HG02943 (cell line): ENCODE results near the gene SLC9A3.
"Not testable (repeated sequence)": the region's sequence is repeated elsewhere in the genome, so short reads cannot be mapped to it uniquely, and the experiment has no call there.

ENCODE experiments used
- ATAC-seq: cut with Tn5 transposase; IDR thresholded peaks from one replicate; pipeline ENCODE4 v1.9.1; 2021; ENCODE audit warnings: mild to moderate bottlenecking, low read depth, moderate library complexity; ENCODE audit not compliant: unreplicated experiment

SLC9A3 gene

DNA sequence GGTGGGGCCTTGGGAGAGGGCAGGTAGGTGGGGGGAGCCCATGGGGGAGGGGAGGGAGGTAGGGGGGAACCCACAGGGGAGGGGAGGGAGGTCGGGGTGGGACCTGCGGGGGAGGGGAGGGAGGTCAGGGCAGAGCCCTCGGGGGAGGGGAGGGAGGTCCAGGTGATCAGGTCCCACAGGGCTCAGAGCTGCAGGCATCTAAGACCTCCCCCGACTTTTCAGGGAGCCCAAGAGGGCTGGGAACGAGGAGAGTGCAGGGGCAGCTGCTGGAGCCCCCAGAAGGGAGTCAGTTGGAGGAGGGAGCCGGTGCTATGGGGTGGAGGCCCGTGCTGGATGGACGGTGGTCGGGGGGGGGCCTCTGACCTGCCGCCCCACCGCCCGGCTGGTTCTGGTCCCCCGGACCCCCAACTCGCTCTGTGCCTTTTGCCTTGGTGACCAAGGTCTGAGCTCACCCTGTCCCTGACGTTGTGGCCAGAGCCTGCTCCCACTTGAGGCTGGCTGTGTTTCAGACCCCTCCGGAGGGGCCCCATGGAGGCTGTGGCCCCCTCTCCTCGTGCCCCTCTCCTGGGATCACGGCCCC, 31.8 kb downstream of the SLC9A3 start:
- ATAC-seq, result no peak

DNA sequence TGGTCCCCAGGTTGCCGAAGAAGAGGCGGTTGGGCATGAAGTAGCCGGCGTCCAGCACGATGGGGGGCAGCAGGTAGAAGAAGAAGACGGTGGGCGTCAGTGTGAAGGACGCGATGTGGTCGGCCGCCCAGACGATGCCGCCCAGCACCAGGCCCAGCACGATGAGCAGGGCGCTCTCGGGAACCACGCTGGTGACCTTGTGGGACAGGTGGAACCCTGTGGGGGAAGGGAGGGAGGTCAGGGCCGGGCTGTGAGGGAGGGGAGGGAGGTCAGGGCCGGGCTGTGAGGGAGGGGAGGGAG, 32.4 kb downstream of the SLC9A3 start:
- ATAC-seq, result no peak

DNA sequence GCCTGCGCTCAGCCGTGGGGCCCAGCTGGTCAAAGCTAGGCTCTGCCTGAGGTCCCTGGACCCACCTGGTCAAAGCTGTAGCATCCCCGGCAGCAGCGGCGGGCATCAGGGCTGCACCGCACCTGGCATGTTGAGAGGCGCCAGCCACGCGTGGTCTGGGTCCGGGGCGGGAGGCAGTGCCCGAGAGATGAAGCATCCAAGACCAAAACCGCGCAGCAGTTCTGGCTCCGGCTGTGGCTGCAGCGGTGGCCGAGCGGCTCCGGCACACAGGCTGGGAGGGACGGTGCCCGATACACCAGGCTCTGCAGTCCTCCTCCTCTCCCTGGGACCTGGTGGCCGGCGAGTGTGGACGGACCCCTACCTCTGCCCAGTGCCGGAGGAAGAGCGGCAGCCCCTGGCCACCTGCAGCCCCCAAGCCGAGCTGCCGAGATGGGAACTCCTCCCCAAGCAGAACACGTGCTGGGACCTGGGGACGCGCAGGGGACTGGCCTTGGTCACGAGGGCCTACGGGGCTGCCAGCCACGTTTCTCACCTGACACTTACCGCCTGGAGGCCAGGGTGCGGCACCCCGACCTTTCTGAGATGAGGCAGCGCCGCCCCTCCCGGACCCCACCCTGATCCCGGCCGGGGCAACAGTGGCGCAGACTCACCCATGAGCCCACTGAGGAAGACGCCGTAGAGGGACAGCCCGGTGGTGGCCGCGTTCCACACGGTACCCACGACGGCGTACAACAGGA, 33.0 kb downstream of the SLC9A3 start:
- no peak for ATAC-seq

DNA sequence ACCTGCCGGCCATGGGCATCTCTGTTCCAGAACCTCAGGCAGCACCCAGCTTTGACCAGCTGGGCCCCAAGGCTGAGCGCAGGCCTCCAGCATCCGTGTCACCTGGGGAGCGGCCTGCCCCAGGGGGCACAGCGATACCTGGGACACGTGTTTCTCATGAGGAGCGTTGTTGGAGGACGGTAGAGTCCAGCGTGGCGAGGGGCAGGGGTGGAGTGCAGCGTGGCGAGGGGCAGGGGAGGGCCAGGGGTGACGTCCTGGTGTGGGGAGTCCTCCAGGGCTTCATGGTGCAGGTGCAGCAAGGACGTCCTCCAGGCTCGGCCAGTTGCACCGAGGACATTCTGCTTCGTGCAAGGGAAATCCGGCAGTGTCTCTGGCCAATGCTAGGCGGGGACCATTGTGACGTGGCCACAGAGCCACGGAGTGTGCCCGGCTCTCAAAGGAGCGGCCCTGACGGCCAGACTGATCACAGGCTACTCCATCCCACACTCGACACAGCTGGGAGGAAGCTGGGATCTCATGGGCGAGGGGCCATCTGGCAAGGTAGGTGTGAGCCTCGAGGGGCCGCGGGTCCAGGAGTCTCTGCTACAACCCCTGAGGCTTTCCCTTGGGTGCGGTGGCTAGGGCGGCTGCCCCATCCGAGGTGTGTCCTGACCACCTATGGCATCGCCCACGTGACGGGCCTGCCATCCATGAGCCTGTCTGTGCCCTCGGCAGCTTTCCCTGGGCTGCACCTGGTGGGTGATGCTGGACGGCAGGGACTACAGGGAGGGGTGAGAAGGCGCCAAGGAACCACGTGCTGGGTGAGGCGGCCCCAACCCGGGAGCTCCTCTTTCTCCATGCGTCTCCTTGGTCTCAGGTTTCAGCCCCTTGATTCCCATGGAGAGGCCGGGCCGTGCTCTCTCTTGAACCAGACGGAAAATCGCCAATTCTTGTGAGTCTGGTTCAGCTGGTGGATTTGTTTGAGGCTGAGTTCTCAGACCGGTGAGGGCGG, 33.8 kb downstream of the SLC9A3 start:
- ATAC-seq, result no peak

DNA sequence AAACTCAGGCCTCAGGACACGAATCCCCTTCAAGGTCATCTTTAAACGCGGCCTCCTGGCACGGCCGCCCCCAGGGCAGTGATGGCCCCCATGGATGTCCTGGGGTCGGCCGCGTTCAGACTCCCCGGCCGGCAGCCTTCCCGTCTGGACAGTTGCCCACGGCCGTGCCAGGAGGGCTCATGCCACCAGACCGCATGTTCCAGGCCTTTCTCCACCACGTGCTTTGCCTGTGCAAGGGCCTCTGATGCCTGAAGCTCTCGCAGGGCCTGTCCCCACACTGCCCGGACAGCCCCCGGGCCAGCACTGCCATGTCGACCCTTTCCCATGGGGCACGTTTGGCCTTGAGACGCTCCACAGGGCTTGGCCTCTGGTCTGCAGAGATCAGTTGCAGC, 34.6 kb downstream of the SLC9A3 start:
- ATAC-seq, result no peak

DNA sequence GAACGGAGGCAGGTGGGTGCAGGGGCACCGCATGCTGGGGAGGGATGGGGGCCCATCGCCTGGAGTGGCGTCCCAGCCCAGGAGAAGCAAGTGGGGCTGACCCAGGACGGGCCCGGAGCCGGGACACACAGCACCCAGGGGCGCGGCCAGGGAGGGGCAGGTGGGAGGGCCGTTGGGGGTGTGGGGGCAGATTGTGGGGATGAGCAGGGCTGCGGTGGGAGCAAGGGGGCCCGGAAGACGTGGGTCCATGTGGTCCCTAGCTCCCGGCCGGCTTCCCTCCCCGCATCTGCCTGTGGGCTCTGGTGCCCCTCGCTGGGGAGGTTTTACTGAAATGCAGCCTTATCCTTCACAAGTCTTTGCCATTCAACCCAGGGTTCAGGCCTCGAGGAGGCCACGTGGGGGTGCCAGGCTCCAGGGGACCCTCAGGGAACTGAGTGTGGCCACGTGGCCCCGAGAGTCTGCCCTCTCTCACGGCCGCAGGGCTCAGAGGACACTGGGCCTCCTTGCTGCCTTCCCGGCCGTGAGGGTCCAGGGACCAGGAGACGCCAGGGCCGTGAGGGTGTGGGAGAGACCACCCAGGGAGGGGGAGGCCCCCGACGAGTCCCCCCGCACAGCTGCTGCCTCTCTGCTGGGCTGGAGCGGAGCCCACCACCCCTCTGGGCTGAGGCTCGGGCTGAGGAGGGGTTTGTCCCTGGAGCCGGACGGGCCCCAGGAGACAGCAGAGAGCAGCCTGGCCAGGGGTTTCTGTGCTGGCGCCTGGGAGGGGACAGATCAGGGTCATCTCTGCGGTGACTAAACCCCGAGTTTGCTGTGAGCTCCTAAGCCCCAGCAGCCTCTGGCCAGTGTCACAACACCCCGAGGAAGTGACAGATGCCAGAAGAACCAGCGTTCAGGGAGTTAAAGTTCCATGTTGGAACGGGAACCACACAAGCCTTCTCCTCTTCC, 35.2 kb downstream of the SLC9A3 start:
- ATAC-seq, result no peak

DNA sequence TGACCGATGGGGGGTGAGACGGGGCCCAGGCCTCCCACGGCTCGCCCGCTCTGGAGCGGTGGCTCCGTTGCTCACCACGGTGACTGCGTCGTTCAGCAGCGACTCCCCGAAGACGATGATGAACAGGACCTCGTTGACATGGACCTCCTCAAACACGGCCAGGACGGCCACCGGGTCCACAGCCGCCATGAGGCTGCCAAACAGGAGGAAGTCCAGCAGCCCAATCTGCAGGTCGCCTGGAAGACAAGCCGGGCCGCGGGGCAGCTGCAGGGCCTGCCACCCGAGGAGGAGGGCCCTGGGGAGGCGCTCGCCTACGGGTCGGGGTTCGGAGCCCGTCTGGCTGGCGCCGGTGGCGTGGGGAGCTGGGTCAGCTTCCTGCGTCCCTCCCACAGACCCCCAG, 36.0 kb downstream of the SLC9A3 start:
- ATAC-seq, result no peak

DNA sequence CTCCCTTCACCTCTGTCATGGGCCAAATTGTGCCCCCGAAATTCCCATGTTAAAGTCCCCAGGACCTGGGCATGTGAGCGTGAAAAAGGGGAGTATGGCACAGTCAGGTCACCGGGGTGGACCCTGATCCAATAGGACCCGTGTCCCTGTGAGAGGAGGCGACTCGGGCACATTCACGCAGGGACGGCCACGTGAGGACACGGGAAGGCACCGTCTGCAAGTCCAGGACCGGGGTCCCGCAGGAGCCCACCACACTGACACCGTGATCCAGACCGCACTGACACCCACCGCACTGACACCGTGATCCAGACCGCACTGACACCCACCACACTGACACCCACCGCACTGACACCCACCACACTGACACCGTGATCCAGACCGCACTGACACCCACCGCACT, 37.7 kb downstream of the SLC9A3 start:
- ATAC-seq, result not testable (repeated sequence)

DNA sequence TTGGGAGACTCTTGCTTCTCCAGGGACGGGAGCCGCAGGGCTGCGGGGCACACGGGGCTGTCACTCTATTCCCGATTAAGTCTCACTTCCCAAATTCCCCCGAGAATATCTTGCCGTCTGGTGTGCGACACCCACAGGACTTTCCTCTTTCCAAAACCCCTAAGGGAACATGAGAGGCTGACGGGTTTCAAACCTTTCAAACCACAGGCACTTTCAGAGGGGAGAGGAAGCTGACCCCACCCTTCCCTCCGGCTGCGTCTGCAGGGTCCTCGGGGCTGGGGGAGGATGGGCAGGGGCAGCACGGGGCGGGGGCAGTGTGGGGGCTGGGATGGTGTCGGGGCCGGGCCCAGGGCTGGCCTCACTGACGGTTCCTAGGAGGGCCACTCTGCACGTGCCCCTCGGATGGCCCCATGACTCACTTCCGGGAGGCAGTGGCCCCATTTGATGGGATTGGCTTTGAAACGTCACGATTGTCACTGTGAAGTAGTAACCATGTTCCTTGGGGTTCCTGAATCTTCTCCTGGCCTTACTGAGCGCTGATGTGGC, 38.2 kb downstream of the SLC9A3 start:
- ATAC-seq, result no peak

DNA sequence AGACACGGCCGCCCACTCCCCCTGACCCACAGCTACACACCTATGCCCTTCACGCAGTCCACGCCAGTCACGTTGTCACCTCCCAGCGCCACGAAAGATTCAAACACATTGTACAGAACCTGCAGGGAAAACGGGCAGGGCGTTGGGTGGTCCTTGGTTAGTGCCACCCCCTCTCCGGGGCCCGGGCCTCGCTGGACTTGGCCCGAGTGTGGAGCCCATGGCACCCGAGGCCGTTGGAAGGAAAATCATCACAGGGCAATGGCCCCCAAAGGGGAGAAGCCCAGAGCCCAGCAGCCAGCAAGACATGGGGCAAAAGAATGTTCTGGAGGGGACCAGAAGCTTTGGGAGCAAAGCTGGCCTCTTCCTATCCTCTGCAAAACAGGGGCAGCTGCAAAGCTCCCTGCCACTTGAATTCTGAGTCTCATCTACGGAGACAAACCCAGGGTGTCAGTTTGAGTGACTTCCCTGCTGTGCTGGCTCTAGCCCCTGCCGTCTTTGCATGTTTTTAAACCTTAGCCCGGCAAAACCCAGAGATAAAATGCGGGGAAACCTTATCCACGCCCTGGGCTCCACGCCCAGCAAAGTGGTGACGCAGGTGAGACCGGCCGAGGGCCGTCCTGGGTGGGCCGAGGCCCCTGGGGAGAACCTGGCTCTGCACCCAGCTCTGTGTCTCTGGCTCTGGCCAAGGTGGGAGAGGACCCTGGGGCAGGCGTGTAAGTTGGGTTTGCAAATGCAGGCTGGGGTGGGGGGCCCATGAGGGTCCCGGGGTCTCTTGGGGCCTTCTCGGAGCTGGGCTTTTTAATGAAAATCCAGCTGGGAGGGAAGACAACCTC, 38.9 kb downstream of the SLC9A3 start:
- no peak for ATAC-seq

DNA sequence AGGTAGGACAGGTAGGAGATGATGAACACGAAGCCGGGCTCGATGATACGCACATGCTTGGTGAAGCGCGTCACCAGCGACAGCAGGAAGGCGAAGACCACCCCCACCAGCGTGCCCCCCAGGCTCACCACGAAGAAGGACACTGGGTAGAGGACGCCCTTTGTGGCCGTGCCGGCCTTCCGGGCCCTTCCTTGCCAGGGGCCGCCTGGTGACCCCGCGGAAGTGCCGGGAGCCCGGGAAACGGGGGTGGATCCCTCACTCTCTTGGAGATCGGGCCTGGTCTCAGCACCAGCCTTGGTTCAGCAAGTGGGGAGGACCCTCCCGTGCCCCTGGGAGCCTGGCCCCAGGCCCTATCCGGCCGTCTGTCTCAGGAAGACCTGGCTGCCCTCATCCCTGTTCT, 39.7 kb downstream of the SLC9A3 start:
- ATAC-seq, result no peak

DNA sequence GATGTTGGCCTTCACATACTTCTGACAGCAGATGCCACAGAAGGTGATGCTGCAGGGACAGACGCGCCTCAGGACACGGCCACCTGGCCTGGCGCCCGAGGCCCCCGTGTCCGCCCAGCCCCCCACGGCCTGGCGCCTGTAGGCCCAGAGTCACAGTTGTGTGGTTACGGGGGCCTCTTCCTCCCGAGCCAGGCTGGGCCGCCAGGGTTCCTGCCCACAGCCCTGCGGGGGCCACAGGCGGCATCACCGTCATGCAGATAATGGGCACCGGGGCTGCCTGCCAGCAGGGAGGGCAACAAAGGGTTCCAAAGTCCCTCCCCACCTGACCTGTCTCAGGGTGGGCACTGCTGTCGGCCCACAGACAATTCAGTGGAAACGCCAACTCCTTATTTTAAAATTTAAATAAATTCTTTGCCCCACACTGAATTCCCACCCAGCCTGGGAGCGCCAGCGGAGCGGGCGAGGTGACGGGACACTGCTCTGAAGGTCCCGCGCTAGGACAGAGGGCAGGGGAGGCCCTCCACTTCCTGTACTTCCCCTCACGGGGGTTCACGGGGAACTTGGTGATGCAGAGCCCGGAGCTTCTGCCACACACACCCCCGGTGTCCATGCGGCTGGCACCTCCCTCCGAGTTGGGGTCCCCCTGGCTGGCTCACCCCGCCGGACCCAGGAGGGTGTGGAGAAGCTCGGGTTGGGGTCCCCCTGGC, 40.7 kb downstream of the SLC9A3 start:
- ATAC-seq, result no peak

DNA sequence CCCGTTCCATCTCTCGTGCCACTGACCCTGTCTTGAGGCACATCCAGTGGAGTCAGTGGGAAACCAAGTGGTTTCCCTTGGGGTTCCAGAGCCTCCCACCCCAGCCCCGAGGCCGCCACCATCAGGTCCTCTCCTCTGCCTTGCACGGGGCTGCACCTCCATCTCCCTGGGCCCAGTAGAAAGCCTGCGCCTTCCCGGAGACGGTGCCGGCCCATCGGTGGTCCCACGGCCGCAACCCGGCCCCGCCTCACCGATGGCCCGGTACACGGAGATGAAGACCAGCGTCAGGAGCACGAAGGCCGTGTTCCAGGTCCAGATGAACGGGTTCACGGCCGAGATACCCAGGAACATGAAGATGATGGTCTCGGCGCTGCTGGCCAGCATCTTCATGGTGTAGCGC, 41.2 kb downstream of the SLC9A3 start:
- ATAC-seq, result no peak

DNA sequence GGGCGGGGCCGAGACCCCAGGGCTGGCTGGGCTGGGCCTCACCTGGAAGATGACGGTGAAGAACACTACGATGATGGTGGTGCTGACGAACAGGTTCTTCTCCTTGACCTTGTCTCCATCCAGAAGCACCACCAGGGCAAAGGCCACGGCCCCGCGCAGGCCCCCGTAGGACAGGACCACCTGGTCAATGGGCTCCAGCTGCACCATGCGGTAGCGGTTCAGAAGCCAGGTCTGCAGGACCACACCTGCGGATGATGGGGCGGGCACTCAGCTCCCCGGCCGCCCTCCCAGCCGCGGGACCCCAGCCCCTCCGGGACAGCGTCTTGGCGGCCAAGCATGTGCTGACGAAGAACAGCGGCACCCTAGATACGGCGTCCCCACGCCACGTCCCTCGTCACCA, 41.7 kb downstream of the SLC9A3 start:
- ATAC-seq, result no peak

DNA sequence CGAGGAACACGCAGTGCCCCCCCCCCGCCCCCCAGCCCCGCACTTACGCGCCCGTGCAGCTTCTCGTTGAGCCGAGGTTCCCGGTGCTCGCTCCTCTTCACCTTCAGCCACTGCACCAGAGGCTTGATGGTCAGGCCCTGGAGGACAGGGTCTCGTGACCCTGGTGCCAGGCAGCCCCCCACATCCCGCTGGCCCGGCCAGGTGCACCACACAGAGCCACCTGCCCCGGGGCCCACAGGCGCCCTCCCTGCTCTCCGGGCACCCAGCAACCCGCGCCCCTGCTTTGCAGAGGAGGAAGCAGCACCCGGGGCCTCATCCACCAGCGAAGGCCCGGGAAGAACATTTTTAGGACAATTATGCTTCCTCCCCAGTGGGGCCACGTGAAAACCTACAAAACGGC, 42.2 kb downstream of the SLC9A3 start:
- no peak for ATAC-seq

DNA sequence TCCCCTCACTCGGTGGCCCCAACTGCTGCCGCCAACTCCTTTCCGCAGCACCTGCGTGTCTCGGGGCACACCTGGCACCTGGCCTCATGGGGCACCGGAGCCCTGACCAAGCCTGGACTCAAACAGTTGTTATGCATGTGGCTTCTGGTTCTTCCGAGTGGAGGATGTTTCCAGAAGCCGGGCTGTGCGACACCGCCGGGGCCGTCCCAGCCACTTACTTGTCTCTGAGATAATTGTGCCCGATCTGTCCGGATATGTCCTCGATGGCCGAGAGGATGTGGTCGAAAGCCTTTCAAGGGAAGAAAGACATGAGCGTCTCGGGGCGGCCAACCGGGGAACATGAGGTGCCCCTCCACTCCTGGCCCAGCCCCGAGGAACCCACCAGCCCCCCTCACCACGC, 42.9 kb downstream of the SLC9A3 start:
- ATAC-seq, result no peak

DNA sequence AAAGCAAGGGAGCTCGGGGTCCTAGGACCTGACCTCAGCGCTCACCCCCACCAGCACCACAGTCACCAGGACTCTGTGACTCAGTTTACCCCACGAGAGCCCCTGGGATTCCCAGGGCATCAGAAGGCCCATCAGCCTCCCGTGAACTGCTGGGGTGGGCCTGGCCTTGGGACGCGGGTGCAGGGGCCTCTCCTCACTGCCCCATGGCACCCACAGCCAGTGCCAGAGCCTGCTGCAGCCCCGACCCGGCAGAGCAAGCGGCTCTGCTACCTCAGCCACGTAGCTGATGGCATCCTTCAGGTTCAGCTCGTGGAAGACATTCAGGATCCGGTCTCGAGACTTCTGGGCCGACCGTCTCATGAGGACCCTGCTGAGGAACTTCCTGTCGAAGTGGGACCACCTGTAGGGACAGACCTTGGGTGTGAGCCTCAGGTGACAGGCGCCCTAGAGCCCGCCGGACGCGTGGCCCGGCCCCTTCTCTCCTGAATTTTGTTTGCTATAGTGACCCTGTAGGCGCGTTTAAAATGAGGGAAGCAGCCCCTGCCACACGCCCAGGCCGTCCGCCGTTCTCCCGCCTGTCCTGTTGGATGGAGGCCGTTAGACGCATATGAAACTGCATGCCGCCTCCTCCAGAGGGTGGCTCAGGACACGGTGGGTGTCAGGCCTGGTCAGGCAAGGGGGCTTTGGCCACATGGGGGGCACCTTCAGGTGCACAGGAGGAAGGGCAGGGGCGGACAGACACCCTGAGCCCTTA, 44.5 kb downstream of the SLC9A3 start:
- ATAC-seq, result no peak

DNA sequence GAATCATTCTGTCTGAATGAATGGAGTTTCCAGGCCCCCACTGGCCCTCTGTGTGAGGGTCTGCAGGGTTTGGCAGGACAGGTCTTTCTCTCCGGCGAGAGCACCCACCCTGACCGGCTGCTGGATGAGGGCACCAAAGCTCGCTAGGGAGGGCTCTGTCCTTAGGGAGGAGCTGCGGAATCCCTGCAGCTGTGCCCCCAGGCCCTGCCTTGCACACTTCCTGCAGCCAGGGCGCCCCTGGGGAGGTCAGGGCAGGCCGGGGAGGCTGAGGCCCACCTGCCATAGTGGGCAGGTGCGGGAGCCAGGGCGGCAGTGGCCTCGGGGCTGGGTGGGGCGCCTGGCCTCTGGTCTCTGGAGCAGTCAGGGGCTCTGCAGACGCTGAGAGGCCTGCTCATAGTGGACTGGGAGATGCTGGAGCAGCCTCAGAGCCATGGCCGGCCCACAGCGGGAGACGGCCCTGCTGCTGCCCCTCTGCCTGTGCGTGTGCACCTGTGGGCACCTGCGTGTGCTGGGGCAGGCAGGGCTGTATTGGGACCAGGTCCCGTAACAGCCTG, 45.2 kb downstream of the SLC9A3 start:
- no peak for ATAC-seq
